SHP77 treated with DMSO at 0.1 percent for 48 hours (cell line): ENCODE measurements around the gene WAPL.

Experiments
- DNase-seq: peaks from one replicate; lab custom pipeline; 2025; lab: John Stamatoyannopoulos, UW

WAPL gene

GRCh38 chr10:86387178-86387794 is 134.3 kb downstream of the WAPL start:
- no peak for DNase-seq

- no peak for DNase-seq
Measured at GRCh38 chr10:86385806-86386205, 135.8 kb downstream of the WAPL start.
